ENCODE measurements around the gene PRKCE.

GRCh38 chr2:45942237-45942738 is 290.8 kb downstream of the PRKCE start:
- TF ChIP-seq POLR2AphosphoS5 (IDR thresholded peaks at IDR 0.05; ENCODE audit: low read depth, low read length), result no peak
- TF ChIP-seq TAF1 (IDR thresholded peaks at IDR 0.05; ENCODE audit: borderline replicate concordance, low read depth, low read length), result no peak
